BJ (cell line): ENCODE measurements around the gene PACS2. TPM values are rescaled to one million over a fixed set of nuclear protein-coding genes. Genes with fewer than 3 reads are reported as not detected.
A peak's percentile ranks its signal among the peaks of the same experiment; 100 is the strongest.

Experiments
- CTCF ChIA-PET: fragments of 350-600 bp; formaldehyde crosslinking; extraction: SDS; loops from one replicate; lab custom pipeline; 2021; ENCODE audit warnings: antibody characterized with exemption, inconsistent platforms; lab: Yijun Ruan, JAX
- POLR2A ChIA-PET: fragments of 300-600 bp; sonication (Branson Sonifier 250); formaldehyde crosslinking; extraction: SDS; loops from one replicate; lab custom pipeline; 2021; ENCODE audit warnings: antibody characterized with exemption; lab: Charles Lee
- DNase-seq: peaks from one replicate; pipeline ENCODE4 v3.0.0-alpha.2; 2011; ENCODE audit warnings: low read depth
- H3K27me3 ChIP-seq: 2 replicates; pipeline ENCODE4 v1.6.0; 2011; ENCODE audit warnings: low read length; ENCODE audit not compliant: control insufficient read depth, insufficient read depth
- H3K36me3 ChIP-seq: 2 replicates; pipeline ENCODE4 v1.5.1; 2011; ENCODE audit warnings: low read length; ENCODE audit not compliant: control insufficient read depth, insufficient read depth
- H3K4me3 ChIP-seq: 2 replicates; pipeline ENCODE4 v1.5.1; 2011; ENCODE audit warnings: low read depth, mild to moderate bottlenecking, control low read depth, low read length
- CTCF ChIP-seq: IDR thresholded peaks from 2 replicates; pipeline ENCODE4 v1.5.1; 2011; ENCODE audit warnings: low read depth, mild to moderate bottlenecking, control low read depth, inconsistent platforms, low read length, moderate library complexity; ENCODE audit not compliant: insufficient read depth
- polyA plus RNA-seq: library from polyadenylated mRNA; depleted of rRNA; stranded (reverse); fragments of >200 nt; gene quantifications from 2 replicates; pipeline ENCODE4 v1.2.3, GENCODE V29; 2011

PACS2 gene
- polyA plus RNA-seq, 1 experiment, result 21.4 TPM

GRCh38 chr14:105411985-105412770 is 97.6 kb downstream of the PACS2 start:
- DNase-seq, result no peak
- peaks cover 3% of the 10 kb centered on the region; the same call in 1 of the 2 replicates for H3K27me3 ChIP-seq
- POLR2A ChIA-PET, result no interaction called here
- no peaks in the 10 kb centered on the region for H3K36me3 ChIP-seq
- no peak overlapping the region for H3K4me3 ChIP-seq
- TF ChIP-seq CTCF, result no peak
- CTCF ChIA-PET, result no interaction called here

DNA sequence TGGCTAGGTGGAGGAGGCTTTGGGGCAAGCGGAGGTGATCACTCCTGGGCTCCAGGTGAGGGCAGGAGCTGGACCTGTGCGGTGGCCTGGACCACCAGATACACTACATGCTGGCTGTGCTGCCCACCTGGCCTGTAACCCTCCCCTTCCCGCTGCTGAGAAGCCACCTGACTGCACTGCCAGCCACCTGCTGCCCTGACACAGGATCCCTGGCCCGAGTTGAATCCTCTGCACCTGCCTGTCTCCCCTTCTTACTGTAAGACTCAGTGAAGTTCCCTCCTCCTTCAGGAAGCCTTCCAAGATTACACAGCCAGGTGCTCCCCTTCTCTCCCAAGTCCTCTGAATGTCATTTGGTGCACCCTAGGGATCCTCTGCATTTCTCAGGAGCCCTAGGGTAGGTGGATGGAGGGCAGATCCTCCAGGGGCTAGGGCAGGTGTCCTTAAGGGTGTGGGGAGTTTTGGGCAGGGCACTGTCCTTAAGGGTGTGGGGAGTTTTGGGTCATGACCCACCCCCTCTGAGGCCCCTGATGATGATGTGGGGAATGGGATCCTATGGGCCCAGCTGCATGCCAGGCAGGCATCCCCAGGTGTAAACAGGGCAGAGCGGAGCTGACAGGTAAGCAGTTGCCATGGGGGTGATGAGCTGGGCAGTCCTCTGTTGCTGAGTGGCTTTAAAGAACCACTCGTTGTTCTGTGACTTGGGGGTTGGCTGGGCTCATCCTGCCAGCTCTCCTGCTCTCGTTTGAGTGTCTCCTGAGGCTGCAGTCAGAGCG is 98.4 kb downstream of the PACS2 start:
- ChIA-PET CTCF (no interaction called here), POLR2A (no interaction called here)
- no peak for DNase-seq
- TF ChIP-seq CTCF, result no peak
- no peaks in the 10 kb centered on the region for H3K36me3 ChIP-seq
- peaks cover 3% of the 10 kb centered on the region; the same call in 1 of the 2 replicates for H3K27me3 ChIP-seq
- H3K4me3 ChIP-seq, result no peak overlapping the region

DNA sequence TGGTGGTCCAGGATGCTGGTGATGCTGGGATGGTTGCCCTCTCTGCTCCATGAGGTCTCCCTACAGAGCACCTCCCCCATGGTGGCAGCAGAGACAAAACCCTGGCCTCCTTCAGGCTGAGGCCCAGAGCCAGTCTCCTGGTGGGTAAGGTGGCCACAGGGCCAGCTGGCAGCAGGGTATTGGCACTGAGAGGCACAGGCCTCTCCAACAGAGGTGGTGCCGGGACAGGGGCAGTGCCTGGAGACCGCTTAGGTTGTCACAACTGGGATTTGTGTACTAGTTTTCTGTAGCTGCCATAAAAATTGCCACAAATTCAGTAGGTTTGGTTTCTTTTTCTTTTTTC is 99.0 kb downstream of the PACS2 start:
- no peak for TF ChIP-seq CTCF
- no peaks in the 10 kb centered on the region for H3K36me3 ChIP-seq
- DNase-seq, result no peak
- ChIA-PET CTCF (no interaction called here), POLR2A (no interaction called here)
- H3K27me3 ChIP-seq, result peaks cover 3% of the 10 kb centered on the region; the same call in 1 of the 2 replicates
- H3K4me3 ChIP-seq, result no peak overlapping the region

DNA sequence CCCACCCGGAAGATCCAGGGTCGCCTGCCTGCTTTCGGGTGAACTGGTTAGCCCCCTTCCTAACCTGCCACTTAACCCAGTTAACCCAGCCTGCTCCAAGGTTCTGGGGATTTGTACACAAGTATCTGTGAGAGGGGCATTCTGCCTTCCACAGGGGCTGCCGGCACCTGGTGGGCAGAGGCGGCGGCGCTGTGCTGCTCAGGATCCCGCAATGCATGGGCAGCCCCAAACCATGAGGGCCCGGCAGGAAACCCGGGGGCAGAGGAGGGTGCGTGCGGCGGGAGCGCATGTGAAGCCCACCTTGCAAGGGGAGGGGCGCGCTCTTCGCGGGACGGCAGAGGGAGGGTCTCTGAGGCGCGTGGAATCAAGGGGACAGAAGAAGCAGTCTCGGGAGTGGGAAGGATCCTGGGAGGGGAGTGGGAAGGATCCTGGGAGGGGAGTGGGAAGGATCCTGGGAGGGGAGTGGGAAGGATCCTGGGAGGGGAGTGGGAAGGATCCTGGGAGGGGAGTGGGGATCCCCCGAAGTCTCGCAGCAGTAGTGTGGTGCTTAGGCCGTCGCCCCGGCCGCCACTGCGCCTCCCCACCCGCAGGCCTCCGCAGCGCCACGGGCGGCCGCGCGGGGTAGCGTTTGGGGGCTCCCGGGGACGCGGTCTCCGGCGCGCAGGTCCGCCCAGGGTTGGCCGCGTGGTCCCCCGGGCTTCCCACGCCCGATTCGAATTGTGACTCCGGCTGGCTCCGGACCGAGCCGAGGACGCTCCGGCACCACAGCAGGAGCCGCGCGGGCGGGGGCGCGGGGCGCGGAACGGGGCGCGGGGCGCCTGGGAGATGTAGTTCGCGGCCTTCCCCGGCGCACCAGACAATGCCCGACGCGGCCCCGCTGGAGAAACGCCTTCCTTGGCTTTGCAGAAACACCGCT is 100.2 kb downstream of the PACS2 start:
- H3K4me3 ChIP-seq, result peak overlapping the region; percentile 35
- no peak for DNase-seq
- POLR2A ChIA-PET, result no interaction called here

More for the DNA sequence above, 100.2 kb downstream of the PACS2 start:
- peak; percentile 34; the same call in 1 of the 2 replicates for TF ChIP-seq CTCF
- CTCF ChIA-PET, result interaction anchor here (0.6 to 1.0 kb wide), 3 partner anchors 8 to 1578 kb away, joined by 3 to 4 read pairs (median 3); no protein-coding TSS in a partner anchor
- no peaks in the 10 kb centered on the region for H3K36me3 ChIP-seq
- H3K27me3 ChIP-seq, result peaks cover 3% of the 10 kb centered on the region; the same call in 1 of the 2 replicates
